HG03342 (cell line): Measurements from ENCODE around the gene MEF2B.
"Not testable (repeated sequence)": the region's sequence is repeated elsewhere in the genome, so short reads cannot be mapped to it uniquely, and the experiment has no call there.

Experiments
- ATAC-seq: cut with Tn5 transposase; IDR thresholded peaks from one replicate; pipeline ENCODE4 v1.9.1; 2021; ENCODE audit warnings: mild to moderate bottlenecking, moderate library complexity; ENCODE audit not compliant: unreplicated experiment

MEF2B gene

DNA sequence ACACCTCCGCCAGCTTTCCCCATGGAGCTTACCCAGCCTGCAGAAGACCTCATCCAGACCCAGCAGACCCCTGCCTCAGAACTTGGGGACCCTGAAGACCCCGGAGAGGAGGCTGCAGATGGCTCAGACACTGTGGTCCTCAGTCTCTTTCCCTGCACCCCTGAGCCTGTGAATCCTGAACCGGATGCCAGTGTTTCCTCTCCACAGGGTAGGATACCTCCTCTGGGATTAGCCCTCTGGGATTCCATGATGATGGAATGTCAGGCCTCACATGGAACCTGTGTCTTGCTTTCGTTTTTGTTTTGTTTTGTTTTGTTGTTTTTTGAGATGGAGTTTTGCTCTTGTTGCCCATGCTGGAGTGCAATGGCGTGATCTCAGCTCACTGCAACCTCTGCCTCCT is 23.9 kb upstream of the MEF2B start:
- no peak for ATAC-seq

DNA sequence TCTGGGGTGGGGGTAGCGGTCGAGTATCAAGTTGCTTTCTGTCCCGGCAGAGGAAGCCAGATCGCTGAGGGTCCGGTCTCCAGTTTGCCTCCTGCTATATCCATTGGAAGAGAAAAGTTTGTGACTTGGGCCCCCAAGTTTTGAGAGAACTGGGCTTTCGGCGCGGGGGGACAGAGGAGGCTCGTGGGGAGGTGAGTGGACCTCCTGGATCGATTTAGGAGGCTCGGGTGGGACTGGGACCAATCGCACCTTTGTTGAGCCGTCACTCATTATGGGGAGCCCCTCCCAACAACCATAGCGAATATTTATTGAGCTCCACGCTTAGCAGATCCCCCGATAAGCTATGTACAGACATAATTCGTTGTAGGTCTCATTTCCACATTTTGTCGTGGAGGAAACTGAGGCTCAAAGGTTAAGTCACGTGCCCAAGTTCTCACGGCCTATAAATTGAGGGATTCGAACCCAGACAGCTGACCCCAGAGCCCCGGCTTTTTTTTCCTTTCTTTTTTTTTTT is 22.9 kb upstream of the MEF2B start:
- ATAC-seq: no peak

DNA sequence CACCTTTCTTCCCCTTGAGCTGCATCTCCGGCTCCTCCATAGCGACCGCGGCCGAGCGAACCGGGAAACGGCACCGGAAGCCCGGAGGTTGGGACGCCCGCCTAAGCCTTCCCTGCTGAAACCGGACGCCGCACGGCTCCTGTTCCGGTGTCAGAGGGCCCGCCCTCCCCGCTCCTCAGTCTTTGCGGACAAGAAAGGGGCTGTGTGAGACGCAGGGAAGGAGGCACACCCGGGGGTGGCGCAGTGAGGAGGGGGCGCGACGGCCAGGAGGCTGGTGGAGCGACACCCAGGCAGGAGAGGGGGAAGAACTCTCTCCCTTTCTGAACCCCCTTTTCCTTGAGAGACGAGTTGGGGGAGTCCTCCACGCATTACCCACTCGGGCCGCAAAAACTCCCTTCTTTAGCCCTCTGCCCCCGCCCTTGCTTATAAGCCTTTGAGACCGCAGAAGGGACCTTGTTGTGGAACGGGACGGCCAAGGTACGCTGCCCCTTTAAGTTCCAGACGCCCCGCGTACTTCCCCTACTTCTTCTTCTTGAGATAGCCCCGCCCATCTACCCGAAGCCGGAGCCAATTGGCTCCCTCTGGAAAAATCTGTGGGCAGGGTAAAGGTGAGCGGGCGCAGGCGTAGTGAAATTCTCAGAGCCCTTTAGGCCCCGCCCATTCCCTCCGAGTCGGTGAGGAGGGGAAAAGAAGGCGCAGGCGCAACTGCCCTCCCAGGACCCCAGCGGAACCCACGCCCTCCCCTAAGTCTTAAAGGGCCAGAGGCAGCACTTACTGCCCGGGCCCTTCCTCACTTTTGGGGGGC is 22.2 kb upstream of the MEF2B start, which contains the start of the genes BORCS8 and RFXANK:
Gene BORCS8, minus strand, starts transcription at position 75 of the 805 bp plus-strand sequence. Its CDS starts 35 bp downstream, at position 40.
Gene RFXANK, plus strand, starts transcription at position 181 of the 805 bp plus-strand sequence. CDS start 1,689 bp downstream, outside the sequence.
- peak; percentile 84 for ATAC-seq

- ATAC-seq: no peak
These were observed 21.7 kb upstream of the MEF2B start for GRCh38 chr19:19191768-19192077.

GRCh38 chr19:19186742-19187141 is 16.7 kb upstream of the MEF2B start:
- ATAC-seq: no peak

DNA sequence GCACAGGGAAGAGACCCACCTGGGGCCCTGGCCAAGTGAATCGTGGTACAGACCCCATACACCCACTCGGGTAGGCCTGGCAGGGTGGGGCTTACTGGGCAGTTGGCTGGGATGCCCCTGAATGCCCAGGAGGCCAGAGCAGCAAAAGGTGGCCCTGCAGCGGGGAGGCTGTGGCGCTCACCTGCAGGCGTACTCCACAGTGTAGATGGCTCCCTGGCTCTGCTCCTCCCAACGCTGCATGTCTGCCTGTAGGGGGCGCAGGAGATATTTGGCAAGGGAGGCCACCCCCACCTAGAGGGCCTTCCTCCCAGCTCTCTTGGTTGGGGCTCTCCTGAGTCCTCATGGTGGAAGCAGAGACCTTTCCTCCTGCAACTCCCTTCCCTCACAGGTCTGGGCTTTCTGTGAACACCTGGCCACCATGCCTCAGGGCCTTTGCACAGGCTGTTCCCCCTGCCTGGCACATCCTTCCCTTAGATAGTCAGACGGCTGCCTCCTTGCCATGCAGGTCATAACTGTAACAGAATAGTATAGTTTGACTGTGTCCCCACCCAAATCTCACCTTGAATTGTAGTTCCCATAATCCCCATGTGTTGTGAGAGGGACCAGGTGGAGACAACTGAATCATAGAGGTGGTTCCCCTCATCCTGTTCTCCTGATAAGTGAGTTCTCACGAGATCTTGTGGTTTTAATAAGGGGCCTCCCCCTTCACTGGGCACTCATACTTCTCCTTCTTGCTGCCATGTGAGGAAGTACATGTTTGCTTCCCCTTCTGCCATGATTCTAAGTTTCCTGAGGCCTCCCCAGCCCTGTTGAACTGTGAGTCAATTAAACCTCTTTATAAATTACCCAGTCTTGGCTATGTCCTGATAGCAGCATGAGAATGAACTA is 16.0 kb upstream of the MEF2B start:
- ATAC-seq: no peak

GRCh38 chr19:19181488-19181998 is 11.5 kb upstream of the MEF2B start:
- no peak for ATAC-seq

GRCh38 chr19:19179548-19180441 is 9.7 kb upstream of the MEF2B start:
- no peak for ATAC-seq

- ATAC-seq: no peak
These were observed 6.9 kb upstream of the MEF2B start for GRCh38 chr19:19176950-19177349.

DNA sequence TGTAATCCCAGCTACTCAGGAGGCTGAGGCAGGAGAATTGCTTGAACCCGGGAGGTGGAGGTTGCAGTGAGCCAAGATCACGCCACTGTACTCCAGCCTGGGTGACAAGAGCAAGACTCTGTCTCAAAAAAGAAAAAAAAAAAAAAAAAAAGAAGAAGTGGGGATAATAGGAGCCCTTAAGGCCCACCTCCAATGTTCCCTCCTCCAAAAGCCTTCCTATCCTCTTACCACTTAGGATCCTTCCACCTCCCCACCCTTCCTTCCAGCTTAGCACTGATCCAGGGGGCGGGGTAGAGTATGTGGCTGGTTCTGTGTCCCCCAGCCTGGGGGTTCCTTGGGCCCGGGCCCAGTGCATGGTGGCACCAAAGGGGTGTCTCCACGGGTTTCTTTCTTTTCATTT is 3.2 kb upstream of the MEF2B start:
- not testable (repeated sequence) for ATAC-seq

DNA sequence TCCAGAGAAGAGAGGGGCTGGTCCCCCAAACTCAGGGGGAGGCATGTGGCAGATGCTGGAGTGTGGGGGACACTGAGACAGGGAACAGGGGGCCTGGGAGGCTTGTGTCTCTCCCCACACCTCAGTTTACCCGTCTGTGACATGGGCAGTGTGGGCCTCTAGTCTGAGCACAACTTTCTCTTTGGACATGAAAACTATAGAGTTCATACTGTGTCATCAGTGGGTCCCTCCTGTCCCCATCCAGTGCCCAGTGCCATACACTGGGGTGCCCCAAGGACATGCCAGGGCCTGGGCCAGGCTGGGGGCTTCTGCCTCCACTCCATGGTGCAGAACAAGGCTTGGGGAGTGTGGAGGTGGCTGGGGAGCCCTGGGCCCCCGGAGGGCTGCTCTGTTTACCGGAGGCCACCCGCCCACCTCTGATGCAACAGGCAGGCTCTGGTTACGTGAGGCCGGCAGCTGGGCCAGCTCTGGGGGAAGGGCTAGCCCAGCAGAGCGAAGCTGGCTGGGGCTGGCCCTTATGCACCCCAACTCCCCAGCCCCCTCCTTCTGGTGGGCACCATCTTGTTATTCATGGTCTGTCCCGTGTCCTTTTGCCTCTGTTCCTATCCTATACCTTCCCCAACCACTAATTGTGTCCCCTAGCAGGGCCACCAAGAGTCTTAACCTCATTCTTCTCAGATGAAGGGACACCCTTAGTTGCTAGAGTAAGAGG is 1.9 kb upstream of the MEF2B start:
- ATAC-seq: no peak

DNA sequence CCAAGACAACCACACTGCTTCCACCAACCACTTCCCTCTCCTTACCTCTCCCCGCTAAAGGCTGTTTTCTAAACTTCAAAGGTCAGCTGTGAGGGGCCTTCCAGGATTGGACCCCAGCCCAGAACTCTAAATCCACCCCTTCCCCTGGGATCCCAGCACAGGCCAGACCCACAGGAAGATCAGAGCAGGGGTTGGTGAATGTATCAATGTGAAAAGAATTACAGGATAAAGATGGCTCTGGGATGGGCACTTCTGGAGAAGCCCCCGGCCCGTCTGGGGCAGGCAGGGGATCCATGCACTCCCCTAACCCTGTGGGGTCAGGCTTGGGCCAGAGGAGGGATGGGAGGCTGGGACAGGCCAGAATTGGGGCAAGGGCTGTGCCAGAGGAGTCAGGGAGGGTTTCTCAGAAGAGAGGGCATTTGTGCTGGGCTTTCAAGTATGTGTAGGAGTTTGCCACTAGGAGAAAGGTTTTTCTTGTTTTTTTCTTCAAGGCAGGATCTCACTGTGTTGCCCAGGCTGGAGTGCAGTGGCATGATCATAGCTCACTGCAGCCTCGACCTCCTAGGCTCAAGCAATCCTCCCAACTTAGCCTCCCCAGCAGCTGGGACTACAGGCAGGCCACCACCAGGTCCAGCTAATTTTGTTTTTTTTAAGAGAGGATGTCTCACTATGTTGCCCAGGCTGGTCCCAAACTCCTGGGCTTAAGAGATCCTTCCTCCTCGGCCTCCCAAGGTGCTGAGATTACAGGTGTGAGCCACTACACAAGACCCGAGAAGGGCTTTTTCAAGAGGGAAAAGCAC is 1.0 kb upstream of the MEF2B start:
- ATAC-seq: no peak

DNA sequence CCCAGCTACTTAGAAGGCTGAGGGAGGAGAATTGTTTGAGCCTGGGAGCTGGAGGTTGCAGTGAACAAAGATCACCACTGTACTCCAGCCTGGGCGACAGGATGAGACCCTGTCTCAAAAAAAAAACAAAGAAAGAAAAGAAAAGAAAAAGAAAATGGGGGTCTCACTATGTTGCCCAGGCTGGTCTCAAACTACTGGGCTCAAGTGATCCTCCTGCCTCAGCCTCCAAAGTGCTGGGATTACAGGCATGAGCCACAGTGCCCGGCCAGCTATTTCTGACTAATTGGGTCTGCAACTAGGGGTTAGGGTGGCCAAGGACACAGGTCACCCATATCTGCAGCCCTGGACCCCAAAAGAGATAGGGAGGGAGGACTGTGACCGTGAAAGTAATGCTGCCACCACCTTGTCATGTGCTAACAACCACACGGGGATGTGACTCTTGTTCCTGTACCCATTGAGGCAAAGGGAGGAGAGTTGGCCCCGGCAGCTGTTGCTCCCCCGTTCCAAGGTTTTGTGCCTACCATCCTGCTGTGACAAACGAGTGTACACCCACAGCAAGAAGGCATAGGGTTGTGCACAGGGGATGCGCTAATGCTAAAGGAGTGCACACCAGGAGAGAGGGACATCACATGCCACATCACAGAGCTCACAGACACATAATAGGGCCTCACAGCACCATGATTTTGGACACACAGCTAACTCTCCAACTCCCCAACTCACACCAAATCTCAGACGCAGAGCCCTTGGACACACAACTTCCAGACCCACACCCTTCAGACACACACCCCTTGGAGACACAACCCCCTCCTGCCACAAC is 619 bp downstream of the MEF2B start:
- ATAC-seq: peak; percentile 24

DNA sequence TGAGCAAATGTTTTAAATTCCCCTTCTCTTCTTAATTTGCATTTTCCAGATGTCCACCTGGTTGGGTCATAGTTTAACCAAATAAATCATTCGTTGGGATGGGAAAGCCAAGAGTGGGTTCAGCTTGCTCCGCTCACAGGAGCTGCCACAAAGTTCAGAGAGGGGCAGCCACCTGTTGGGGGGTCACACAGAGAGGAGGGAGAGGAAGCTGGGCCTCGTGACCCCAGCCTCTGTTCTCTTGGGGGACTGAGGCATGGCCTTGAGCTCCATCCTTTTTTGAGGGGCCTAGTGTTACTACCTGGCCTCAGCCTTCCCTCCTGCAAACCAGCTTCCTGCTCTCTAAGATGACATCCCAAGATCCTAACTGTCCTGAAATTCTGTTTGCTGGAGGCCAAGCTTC is 2.5 kb downstream of the MEF2B start:
- no peak for ATAC-seq

DNA sequence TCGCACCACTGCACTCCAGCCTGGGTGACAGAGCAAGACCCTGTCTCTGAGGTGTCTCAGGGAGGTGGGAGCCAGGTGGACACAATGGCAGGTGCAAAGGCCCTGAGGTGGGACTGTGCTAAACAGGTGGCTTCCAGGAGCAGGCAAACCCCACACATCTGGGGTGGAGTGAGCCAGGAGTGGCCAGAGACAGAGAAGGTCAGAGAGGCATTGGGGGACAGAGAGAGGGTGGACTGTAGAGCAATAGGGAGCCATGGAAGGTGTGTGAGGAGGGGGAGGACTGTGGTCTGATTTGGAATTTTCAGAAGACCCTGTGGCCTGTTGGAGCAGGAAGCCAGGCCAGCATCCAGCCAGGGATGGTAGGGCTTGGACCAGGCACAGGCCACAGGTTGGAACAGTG is 4.7 kb downstream of the MEF2B start:
- ATAC-seq: no peak

GRCh38 chr19:19162495-19162894 is 7.6 kb downstream of the MEF2B start:
- no peak for ATAC-seq

DNA sequence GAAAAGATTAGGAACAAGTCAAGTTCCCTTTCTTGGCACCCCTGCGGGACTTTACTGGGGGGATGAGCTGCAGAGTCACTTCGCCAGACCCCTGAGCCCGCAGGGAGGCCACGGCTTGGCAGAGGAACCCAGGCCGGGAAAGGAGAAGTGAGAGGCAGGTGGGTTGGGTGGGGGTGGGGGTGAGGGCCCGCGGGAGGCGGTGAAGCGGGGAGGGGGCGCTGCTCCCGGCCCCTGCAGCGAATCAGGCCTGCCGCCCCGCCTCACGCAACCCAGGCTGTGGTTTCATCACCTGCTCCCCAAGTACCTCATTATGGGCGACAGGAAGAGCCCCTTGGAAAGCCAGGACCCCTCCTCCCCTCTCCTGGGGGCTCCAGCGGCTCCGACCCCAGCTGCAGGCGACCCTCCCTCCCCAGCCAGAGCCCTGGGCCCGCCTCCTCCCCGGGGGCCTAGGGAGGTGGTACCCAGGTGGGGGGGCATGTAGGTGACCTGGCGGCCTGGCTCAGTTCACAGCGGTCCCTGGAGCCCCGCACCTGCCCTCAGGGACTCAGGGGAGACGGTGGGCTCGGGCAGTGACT is 9.5 kb downstream of the MEF2B start:
- ATAC-seq: no peak

DNA sequence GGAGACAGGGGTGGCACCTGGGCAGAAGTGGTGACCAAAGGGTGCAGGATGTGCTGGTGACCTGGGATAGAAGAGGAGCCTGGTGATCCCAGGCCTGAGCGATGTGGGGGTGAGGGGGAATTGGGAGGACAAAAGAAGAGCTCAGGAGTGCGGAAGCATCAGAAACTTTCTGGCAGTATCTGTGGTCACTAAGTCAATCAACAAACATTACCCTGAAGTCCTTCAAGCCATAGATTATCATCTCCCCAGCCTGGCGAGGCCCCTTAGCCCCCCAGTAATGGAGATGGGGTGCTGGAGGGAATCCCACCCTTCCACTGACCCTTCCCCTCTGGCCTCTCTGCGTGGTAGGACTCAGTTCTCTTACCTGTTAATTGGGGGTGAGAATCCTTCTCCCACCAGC is 10.5 kb downstream of the MEF2B start:
- no peak for ATAC-seq
